Osteocyte (in vitro differentiated cells): Measurements from ENCODE around the gene AGMO. TPM values are rescaled to one million over a fixed set of nuclear protein-coding genes. Genes with fewer than 3 reads are reported as not detected.
A peak's percentile ranks its signal among the peaks of the same experiment; 100 is the strongest.

Source experiments
- DNase-seq: peaks from one replicate; pipeline ENCODE4 v3.0.0; 2021; ENCODE audit warnings: mixed read lengths; ENCODE audit not compliant: unreplicated experiment; ENCODE audit errors: extremely low spot score
- H3K27ac Mint-ChIP-seq: one replicate; pipeline ENCODE4 v1.8.0; 2021; ENCODE audit warnings: mild to moderate bottlenecking, mixed read lengths; ENCODE audit not compliant: unreplicated experiment
- H3K27me3 Mint-ChIP-seq: one replicate; pipeline ENCODE4 v1.8.0; 2021; ENCODE audit warnings: mixed read lengths; ENCODE audit not compliant: unreplicated experiment
- H3K36me3 Mint-ChIP-seq: one replicate; pipeline ENCODE4 v1.8.0; 2021; ENCODE audit warnings: mixed read lengths; ENCODE audit not compliant: unreplicated experiment
- H3K4me1 Mint-ChIP-seq: one replicate; pipeline ENCODE4 v1.8.0; 2021; ENCODE audit warnings: mixed read lengths; ENCODE audit not compliant: unreplicated experiment
- H3K4me3 Mint-ChIP-seq: one replicate; pipeline ENCODE4 v1.8.0; 2021; ENCODE audit warnings: mild to moderate bottlenecking, moderate library complexity, mixed read lengths; ENCODE audit not compliant: unreplicated experiment
- H3K9me3 Mint-ChIP-seq: one replicate; pipeline ENCODE4 v1.8.0; 2021; ENCODE audit warnings: mixed read lengths; ENCODE audit not compliant: unreplicated experiment
- CTCF ChIP-seq: fragments of 200-600 bp; sonication (generic); IDR thresholded peaks from 2 replicates; pipeline ENCODE4 v1.5.0; 2021; ENCODE audit warnings: antibody characterized with exemption, mild to moderate bottlenecking, moderate library complexity
- total RNA-seq: library from RNA; stranded (reverse); gene quantifications from 2 replicates; pipeline ENCODE4 v1.2.1, GENCODE V29; 2021

Gene AGMO
- total RNA-seq, 1 donor from 2014 or later = 1.7 TPM

- TF ChIP-seq CTCF = no peak
- Mint-ChIP-seq H3K9me3 (peaks cover 7% of the 10 kb centered on the region), H3K4me1 (no peaks in the 10 kb centered on the region), H3K27ac (no peak overlapping the region), H3K36me3 (no peaks in the 10 kb centered on the region), H3K27me3 (no peaks in the 10 kb centered on the region), H3K4me3 (no peak overlapping the region)
- DNase-seq = no peak
These were observed 32.6 kb upstream of the AGMO start for GRCh38 chr7:15594461-15594860.

GRCh38 chr7:15593382-15593781 lies 31.6 kb upstream of the AGMO start:
- H3K27me3 Mint-ChIP-seq = no peaks in the 10 kb centered on the region
- no peak for DNase-seq
- H3K9me3 Mint-ChIP-seq = peaks cover 7% of the 10 kb centered on the region
- H3K27ac Mint-ChIP-seq = no peak overlapping the region
- no peak overlapping the region for H3K4me3 Mint-ChIP-seq
- H3K4me1 Mint-ChIP-seq = no peaks in the 10 kb centered on the region
- H3K36me3 Mint-ChIP-seq = no peaks in the 10 kb centered on the region
- no peak for TF ChIP-seq CTCF

GRCh38 chr7:15586266-15586665 lies 24.5 kb upstream of the AGMO start:
- H3K27me3 Mint-ChIP-seq = no peaks in the 10 kb centered on the region
- peaks cover 13% of the 10 kb centered on the region for H3K4me1 Mint-ChIP-seq
- no peak for DNase-seq
- H3K9me3 Mint-ChIP-seq = peaks cover 7% of the 10 kb centered on the region
- H3K36me3 Mint-ChIP-seq = peaks cover 2% of the 10 kb centered on the region
- no peak overlapping the region for H3K27ac Mint-ChIP-seq
- TF ChIP-seq CTCF = no peak
- H3K4me3 Mint-ChIP-seq = no peak overlapping the region

- H3K27me3 Mint-ChIP-seq = no peaks in the 10 kb centered on the region
- no peak for DNase-seq
- H3K36me3 Mint-ChIP-seq = peaks cover 2% of the 10 kb centered on the region
- no peak overlapping the region for H3K27ac Mint-ChIP-seq
- no peak overlapping the region for H3K4me3 Mint-ChIP-seq
- H3K9me3 Mint-ChIP-seq = peaks cover 7% of the 10 kb centered on the region
- peaks cover 13% of the 10 kb centered on the region for H3K4me1 Mint-ChIP-seq
- no peak for TF ChIP-seq CTCF
These were observed 22.8 kb upstream of the AGMO start for GRCh38 chr7:15584575-15584974.

GRCh38 chr7:15582773-15583172 lies 21.0 kb upstream of the AGMO start:
- H3K36me3 Mint-ChIP-seq = peaks cover 4% of the 10 kb centered on the region
- H3K27me3 Mint-ChIP-seq = no peaks in the 10 kb centered on the region
- peaks cover 22% of the 10 kb centered on the region for H3K4me1 Mint-ChIP-seq
- no peak for TF ChIP-seq CTCF
- H3K9me3 Mint-ChIP-seq = peaks cover 7% of the 10 kb centered on the region
- no peak overlapping the region for H3K4me3 Mint-ChIP-seq
- DNase-seq = no peak
- H3K27ac Mint-ChIP-seq = peak overlapping the region; percentile 54
